Renal cortical epithelial cell (primary cell): ENCODE results near the gene GIT1. TPM values are rescaled to one million over a fixed set of nuclear protein-coding genes. Genes with fewer than 3 reads are reported as not detected.

Experiments
- DNase-seq: peaks from one replicate; pipeline ENCODE4 v3.0.0-alpha.2; 2011; ENCODE audit warnings: low read depth
- total RNA-seq: library from RNA; depleted of rRNA; stranded (reverse); fragments of >200 nt; gene quantifications from 2 replicates; pipeline ENCODE4 v1.2.3, GENCODE V29; 2014

The GIT1 gene
- total RNA-seq: 11.5 and 34.7 TPM in 2 replicates

GRCh38 chr17:29589524-29590410, at the start of gene GIT1:
Gene GIT1, minus strand, starts transcription at chr17:29589648. Its CDS starts 270 bp downstream, at chr17:29589378.
- no peak for DNase-seq

GRCh38 chr17:29633886-29634285, 44.4 kb upstream of the GIT1 start:
- no peak for DNase-seq

- DNase-seq: no peak
Measured at GRCh38 chr17:29630630-29631193, 41.3 kb upstream of the GIT1 start.

- DNase-seq: no peak
Measured at GRCh38 chr17:29629839-29630238, 40.4 kb upstream of the GIT1 start.

- no peak for DNase-seq
Measured at GRCh38 chr17:29628644-29629043, 39.2 kb upstream of the GIT1 start.

- DNase-seq: no peak
Measured at GRCh38 chr17:29627951-29628350, 38.5 kb upstream of the GIT1 start.

GRCh38 chr17:29625037-29625750, 35.7 kb upstream of the GIT1 start:
- no peak for DNase-seq

- no peak for DNase-seq
Measured at GRCh38 chr17:29624586-29624985, 35.1 kb upstream of the GIT1 start.

- no peak for DNase-seq
Measured at GRCh38 chr17:29623283-29623647, 33.8 kb upstream of the GIT1 start.

GRCh38 chr17:29622337-29623282, 33.2 kb upstream of the GIT1 start, which contains the start of gene CORO6:
Gene CORO6, minus strand, starts transcription at chr17:29622912. Its CDS starts 1,491 bp downstream, at chr17:29621421.
- DNase-seq: no peak

- no peak for DNase-seq
Measured at GRCh38 chr17:29621751-29622194, 32.3 kb upstream of the GIT1 start.

GRCh38 chr17:29620779-29621500, 31.5 kb upstream of the GIT1 start:
- DNase-seq: no peak

- no peak for DNase-seq
Measured at GRCh38 chr17:29620271-29620670, 30.8 kb upstream of the GIT1 start.

- DNase-seq: peak; percentile 67
Measured at GRCh38 chr17:29619251-29619650, 29.8 kb upstream of the GIT1 start.

GRCh38 chr17:29618272-29619065, 29.0 kb upstream of the GIT1 start:
- no peak for DNase-seq

GRCh38 chr17:29617481-29618271, 28.2 kb upstream of the GIT1 start:
- peak; percentile 44 for DNase-seq

GRCh38 chr17:29617125-29617480, 27.7 kb upstream of the GIT1 start:
- DNase-seq: peak; percentile 49

GRCh38 chr17:29616300-29617048, 27.0 kb upstream of the GIT1 start:
- DNase-seq: no peak
